ENCODE results near the gene VASH2.

The VASH2 gene

DNA sequence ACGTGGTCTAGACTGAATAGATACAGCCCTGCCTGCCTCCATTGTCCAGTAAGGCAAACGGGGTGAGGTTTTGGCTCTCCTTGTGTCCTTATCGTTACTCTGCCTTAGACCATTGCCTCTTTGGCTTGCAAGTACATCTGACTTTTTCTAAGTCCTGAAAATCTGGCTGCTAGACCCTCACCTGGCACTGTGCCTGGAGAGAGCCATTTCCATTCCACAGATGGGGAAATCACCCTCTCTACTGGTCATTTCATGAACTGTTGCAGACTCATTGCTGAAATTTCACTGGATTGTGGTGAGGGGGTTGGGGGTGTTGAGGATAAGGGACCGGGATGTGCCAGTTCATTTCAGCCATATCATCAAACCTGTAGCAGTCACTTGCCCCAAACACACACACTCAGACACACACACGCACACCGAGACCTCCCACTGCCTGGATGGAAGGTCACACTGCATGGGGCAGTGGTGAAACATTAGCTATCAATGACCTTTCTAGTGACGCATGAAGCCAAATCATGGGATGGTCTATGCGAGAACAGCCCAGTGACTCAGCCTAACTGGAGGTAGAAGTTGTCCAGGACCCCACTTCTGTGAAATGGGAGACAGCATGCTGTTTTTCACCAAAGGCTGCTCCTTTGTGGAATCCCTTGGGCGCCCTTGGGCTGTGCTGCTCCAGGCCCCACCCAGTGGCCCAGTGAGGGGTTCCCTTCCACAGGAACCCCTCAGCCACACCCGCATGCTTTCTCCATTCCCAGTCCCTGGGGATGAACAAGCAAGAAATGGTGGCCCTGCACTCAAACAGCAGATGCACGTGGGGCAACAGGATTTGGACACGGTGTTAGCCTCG, 34.9 kb upstream of the VASH2 start:
- peak; percentile 81 for ATAC-seq

DNA sequence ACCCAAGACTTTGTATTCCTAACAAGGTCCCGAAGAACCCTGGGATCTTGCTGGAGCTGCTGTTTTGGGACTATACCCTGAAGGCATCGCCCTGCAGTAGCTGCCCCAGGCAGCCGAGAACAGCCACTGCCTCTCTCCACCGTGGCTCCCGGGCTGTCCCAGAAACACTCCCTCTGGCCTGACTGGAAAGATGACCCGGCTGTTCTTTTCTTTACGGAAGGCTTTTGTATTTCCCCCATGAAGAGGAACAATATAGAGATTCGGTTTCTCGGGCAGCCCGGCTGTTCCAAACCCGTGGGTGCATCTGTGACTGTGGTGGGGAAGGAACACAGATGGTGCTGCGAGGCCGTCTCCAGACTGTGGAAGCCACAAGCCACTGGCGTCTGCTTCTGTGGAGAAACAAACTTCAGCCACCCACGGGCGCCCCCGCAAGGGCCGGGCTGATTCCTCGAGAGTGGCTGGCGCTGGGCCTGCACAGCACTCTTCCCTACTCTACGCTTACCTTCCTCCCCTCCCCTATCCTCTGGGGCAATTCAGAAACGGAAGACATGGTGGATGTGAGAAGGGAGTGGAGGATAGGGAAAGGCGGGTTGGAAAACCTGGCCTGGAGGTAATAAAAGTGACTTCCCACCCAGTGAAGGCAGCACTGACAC, 33.7 kb upstream of the VASH2 start:
- no peak for TF ChIP-seq SNAI2 (CRISPR knock-in tag; IDR thresholded peaks at IDR 0.05)
- TF ChIP-seq GLIS3 (CRISPR knock-in tag; IDR thresholded peaks at IDR 0.05): no peak
- no peak for TF ChIP-seq ZC3H10 (CRISPR knock-in tag; IDR thresholded peaks at IDR 0.05)
- no peak for TF ChIP-seq ZFP3 (CRISPR knock-in tag; IDR thresholded peaks at IDR 0.05)
- no peak for TF ChIP-seq TCF4 (CRISPR knock-in tag; IDR thresholded peaks at IDR 0.05; ENCODE audit: borderline replicate concordance)
- TF ChIP-seq PPARA (CRISPR knock-in tag; IDR thresholded peaks at IDR 0.05; ENCODE audit: borderline replicate concordance): no peak
- TF ChIP-seq CSDC2 (CRISPR knock-in tag; IDR thresholded peaks at IDR 0.05): no peak
- no peak for TF ChIP-seq RARB (CRISPR knock-in tag; IDR thresholded peaks at IDR 0.05)
- TF ChIP-seq, protein P1, sequence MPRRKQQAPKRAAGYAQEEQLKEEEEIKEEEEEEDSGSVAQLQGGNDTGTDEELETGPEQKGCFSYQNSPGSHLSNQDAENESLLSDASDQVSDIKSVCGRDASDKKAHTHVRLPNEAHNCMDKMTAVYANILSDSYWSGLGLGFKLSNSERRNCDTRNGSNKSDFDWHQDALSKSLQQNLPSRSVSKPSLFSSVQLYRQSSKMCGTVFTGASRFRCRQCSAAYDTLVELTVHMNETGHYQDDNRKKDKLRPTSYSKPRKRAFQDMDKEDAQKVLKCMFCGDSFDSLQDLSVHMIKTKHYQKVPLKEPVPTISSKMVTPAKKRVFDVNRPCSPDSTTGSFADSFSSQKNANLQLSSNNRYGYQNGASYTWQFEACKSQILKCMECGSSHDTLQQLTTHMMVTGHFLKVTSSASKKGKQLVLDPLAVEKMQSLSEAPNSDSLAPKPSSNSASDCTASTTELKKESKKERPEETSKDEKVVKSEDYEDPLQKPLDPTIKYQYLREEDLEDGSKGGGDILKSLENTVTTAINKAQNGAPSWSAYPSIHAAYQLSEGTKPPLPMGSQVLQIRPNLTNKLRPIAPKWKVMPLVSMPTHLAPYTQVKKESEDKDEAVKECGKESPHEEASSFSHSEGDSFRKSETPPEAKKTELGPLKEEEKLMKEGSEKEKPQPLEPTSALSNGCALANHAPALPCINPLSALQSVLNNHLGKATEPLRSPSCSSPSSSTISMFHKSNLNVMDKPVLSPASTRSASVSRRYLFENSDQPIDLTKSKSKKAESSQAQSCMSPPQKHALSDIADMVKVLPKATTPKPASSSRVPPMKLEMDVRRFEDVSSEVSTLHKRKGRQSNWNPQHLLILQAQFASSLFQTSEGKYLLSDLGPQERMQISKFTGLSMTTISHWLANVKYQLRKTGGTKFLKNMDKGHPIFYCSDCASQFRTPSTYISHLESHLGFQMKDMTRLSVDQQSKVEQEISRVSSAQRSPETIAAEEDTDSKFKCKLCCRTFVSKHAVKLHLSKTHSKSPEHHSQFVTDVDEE (CRISPR knock-in tag; IDR thresholded peaks at IDR 0.05): no peak
- ATAC-seq: peak; percentile 23; the same call in 1 of the 3 replicates

More for the DNA sequence above, 34.9 kb upstream of the VASH2 start:
- no peak for TF ChIP-seq ARNTL (CRISPR knock-in tag; IDR thresholded peaks at IDR 0.05; ENCODE audit: borderline replicate concordance, low read depth)
- TF ChIP-seq ZC3H10 (CRISPR knock-in tag; IDR thresholded peaks at IDR 0.05): no peak
- TF ChIP-seq OSR1 (CRISPR knock-in tag; IDR thresholded peaks at IDR 0.05): no peak
- no peak for TF ChIP-seq TOX (CRISPR knock-in tag; IDR thresholded peaks at IDR 0.05; ENCODE audit: borderline replicate concordance)
- no peak for TF ChIP-seq ZNF70 (CRISPR knock-in tag; IDR thresholded peaks at IDR 0.05)

DNA sequence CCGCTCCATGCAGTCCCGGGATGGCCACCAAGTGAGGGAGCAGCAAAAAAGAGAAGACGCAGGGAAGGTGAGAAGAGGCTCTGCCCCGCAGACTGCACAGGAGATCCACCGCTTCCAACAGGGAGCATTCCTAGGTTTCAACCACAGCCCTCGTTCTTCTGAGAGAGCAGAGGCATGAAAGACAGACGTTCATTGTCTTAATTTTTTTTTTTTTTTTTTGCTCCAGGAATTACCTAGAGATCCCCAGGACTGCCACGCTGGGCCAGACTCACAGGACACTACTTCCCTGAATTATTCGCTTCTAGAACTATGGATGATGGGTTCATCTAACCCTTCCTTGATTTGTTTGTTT, 33.2 kb upstream of the VASH2 start:
- TF ChIP-seq, protein P2, sequence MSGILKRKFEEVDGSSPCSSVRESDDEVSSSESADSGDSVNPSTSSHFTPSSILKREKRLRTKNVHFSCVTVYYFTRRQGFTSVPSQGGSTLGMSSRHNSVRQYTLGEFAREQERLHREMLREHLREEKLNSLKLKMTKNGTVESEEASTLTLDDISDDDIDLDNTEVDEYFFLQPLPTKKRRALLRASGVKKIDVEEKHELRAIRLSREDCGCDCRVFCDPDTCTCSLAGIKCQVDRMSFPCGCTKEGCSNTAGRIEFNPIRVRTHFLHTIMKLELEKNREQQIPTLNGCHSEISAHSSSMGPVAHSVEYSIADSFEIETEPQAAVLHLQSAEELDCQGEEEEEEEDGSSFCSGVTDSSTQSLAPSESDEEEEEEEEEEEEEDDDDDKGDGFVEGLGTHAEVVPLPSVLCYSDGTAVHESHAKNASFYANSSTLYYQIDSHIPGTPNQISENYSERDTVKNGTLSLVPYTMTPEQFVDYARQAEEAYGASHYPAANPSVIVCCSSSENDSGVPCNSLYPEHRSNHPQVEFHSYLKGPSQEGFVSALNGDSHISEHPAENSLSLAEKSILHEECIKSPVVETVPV (CRISPR knock-in tag; IDR thresholded peaks at IDR 0.05): no peak
- TF ChIP-seq TCF4 (CRISPR knock-in tag; IDR thresholded peaks at IDR 0.05; ENCODE audit: borderline replicate concordance) (no peak), PPARA (CRISPR knock-in tag; IDR thresholded peaks at IDR 0.05; ENCODE audit: borderline replicate concordance) (no peak), ESRRG (CRISPR knock-in tag; IDR thresholded peaks at IDR 0.05) (no peak), GLIS3 (CRISPR knock-in tag; IDR thresholded peaks at IDR 0.05) (no peak)
- ATAC-seq: no peak

DNA sequence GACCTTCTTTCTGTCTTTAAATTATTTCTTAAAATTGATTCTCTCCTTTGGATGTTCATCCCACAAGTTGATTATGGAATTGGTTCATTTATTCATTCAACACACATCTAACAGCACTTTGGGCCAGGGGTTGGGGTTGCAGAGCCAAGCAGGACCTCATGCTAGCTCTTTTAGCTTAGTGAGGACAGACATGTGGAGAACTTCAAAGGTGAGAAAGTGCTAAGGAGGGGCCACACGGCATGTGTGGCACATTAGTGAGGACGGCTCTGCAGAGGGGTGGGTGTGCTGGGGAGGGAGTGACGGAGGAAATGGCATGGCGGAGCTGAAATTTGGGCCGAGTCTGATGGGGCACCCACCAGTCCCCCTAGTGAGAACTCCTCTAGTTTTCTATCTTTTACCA, 32.5 kb upstream of the VASH2 start:
- ATAC-seq: no peak
- TF ChIP-seq, protein P3, sequence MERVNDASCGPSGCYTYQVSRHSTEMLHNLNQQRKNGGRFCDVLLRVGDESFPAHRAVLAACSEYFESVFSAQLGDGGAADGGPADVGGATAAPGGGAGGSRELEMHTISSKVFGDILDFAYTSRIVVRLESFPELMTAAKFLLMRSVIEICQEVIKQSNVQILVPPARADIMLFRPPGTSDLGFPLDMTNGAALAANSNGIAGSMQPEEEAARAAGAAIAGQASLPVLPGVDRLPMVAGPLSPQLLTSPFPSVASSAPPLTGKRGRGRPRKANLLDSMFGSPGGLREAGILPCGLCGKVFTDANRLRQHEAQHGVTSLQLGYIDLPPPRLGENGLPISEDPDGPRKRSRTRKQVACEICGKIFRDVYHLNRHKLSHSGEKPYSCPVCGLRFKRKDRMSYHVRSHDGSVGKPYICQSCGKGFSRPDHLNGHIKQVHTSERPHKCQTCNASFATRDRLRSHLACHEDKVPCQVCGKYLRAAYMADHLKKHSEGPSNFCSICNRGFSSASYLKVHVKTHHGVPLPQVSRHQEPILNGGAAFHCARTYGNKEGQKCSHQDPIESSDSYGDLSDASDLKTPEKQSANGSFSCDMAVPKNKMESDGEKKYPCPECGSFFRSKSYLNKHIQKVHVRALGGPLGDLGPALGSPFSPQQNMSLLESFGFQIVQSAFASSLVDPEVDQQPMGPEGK (CRISPR knock-in tag; IDR thresholded peaks at IDR 0.05; ENCODE audit: borderline replicate concordance): no peak
- TF ChIP-seq, protein P4, sequence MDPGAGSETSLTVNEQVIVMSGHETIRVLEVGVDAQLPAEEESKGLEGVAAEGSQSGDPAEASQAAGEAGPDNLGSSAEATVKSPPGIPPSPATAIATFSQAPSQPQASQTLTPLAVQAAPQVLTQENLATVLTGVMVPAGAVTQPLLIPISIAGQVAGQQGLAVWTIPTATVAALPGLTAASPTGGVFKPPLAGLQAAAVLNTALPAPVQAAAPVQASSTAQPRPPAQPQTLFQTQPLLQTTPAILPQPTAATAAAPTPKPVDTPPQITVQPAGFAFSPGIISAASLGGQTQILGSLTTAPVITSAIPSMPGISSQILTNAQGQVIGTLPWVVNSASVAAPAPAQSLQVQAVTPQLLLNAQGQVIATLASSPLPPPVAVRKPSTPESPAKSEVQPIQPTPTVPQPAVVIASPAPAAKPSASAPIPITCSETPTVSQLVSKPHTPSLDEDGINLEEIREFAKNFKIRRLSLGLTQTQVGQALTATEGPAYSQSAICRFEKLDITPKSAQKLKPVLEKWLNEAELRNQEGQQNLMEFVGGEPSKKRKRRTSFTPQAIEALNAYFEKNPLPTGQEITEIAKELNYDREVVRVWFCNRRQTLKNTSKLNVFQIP (CRISPR knock-in tag; IDR thresholded peaks at IDR 0.05; ENCODE audit: borderline replicate concordance, low read depth): no peak

DNA sequence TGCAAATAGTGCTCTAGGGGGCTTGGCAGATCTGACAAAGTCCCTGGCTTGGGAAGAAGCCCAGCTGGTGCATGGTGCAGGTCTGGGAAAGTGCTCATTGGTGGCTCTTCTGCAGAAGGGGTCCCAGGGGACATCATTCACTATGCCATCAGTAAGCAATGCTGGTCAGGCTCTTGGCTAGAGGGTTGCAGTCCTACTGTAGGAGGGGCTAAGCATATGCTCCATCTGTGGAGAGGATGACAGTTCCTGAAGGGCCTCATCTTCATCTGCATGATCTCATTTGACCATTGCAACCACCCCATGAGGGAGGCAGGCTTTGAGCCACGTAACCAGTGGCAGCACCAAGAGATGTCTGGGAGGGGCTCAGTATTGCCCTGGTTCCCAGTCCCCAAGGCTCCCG, 31.5 kb upstream of the VASH2 start:
- ATAC-seq: no peak
- TF ChIP-seq ARNTL (CRISPR knock-in tag; IDR thresholded peaks at IDR 0.05; ENCODE audit: borderline replicate concordance, low read depth): no peak
- TF ChIP-seq, protein P1 (CRISPR knock-in tag; IDR thresholded peaks at IDR 0.05): no peak
- no peak for TF ChIP-seq ZNF8 (CRISPR knock-in tag; IDR thresholded peaks at IDR 0.05)
- TF ChIP-seq SNAI2 (CRISPR knock-in tag; IDR thresholded peaks at IDR 0.05): no peak
- TF ChIP-seq OSR1 (CRISPR knock-in tag; IDR thresholded peaks at IDR 0.05): no peak
- TF ChIP-seq RARB (CRISPR knock-in tag; IDR thresholded peaks at IDR 0.05): no peak
- no peak for TF ChIP-seq TOX (CRISPR knock-in tag; IDR thresholded peaks at IDR 0.05; ENCODE audit: borderline replicate concordance)
- TF ChIP-seq, protein P2 (CRISPR knock-in tag; IDR thresholded peaks at IDR 0.05): no peak

Data from SK-N-SH treated with all-trans-retinoic acid at 6 μM for 48 hours (cell line).